Panc1 (cell line): Measurements from ENCODE around the gene TULP4. TPM values are rescaled to one million over a fixed set of nuclear protein-coding genes. Genes with fewer than 3 reads are reported as not detected.

Experiments used
- ATAC-seq: fragments of 200-7000 bp; cut with Tn5 transposase; 2 replicates; pipeline ENCODE4 v1.9.1; 2020; ENCODE audit warnings: mild to moderate bottlenecking, moderate library complexity
- BruUV-seq: library from RNA; stranded (reverse); fragments of 400-500 nt; replicated peaks from 2 replicates; lab custom pipeline; 2021; lab: Mats Ljungman, UMichigan
- CTCF ChIA-PET: fragments of 300-600 bp; sonication (Branson Sonifier 250); formaldehyde crosslinking; loops from one replicate; lab custom pipeline; 2022; ENCODE audit warnings: antibody characterized with exemption; lab: Charles Lee
- POLR2A ChIA-PET: fragments of 300-600 bp; sonication (Branson Sonifier 250); formaldehyde crosslinking; loops from one replicate; lab custom pipeline; 2022; ENCODE audit warnings: antibody characterized with exemption; lab: Charles Lee
- DNase-seq: peaks from one replicate; pipeline ENCODE4 v3.0.0-alpha.2; 2010; ENCODE audit warnings: low read depth, low spot score
- H3K27ac ChIP-seq: 2 replicates; pipeline ENCODE4 v1.5.1; 2011; ENCODE audit warnings: mild to moderate bottlenecking, low read length, inconsistent platforms
- H3K27me3 ChIP-seq: fragments of 200-500 bp; sonication (Bioruptor generic); 2 replicates; pipeline ENCODE4 v1.6.0; 2014; ENCODE audit warnings: low read length, inconsistent platforms; ENCODE audit not compliant: control insufficient read depth, insufficient read depth
- H3K36me3 ChIP-seq: fragments of 200-500 bp; sonication (Bioruptor generic); 2 replicates; pipeline ENCODE4 v1.5.1; 2014; ENCODE audit warnings: inconsistent platforms, mild to moderate bottlenecking, low read length, moderate library complexity; ENCODE audit not compliant: control insufficient read depth, insufficient read depth
- H3K4me1 ChIP-seq: 2 replicates; pipeline ENCODE4 v1.5.1; 2011; ENCODE audit warnings: inconsistent platforms, mild to moderate bottlenecking, low read length, moderate library complexity; ENCODE audit not compliant: control insufficient read depth, insufficient read depth
- H3K4me3 ChIP-seq, 2 experiments: 2 replicates each; pipeline ENCODE4 v1.5.1; 2011 to 2012; ENCODE audit warnings: low read depth in 2 of 2, low read length in 2 of 2, mild to moderate bottlenecking in 2 of 2, inconsistent platforms in 1 of 2, moderate library complexity in 1 of 2
- H3K9me3 ChIP-seq: fragments of 200-500 bp; sonication (Bioruptor generic); 2 replicates; pipeline ENCODE4 v1.5.1; 2014; ENCODE audit warnings: low read depth, mild to moderate bottlenecking, inconsistent platforms, low read length, moderate library complexity; ENCODE audit not compliant: control insufficient read depth, insufficient read depth
- POLR2AphosphoS5 ChIP-seq: IDR thresholded peaks from 2 replicates; pipeline ENCODE4 v1.6.1; 2012; ENCODE audit warnings: mild to moderate bottlenecking, low read depth, low read length, moderate library complexity
- SIN3A ChIP-seq: IDR thresholded peaks from 2 replicates; pipeline ENCODE4 v1.6.1; 2012; ENCODE audit warnings: low read depth, mild to moderate bottlenecking, low read length, moderate library complexity, borderline replicate concordance; ENCODE audit not compliant: insufficient read depth
- TCF7L2 ChIP-seq: IDR thresholded peaks from 2 replicates; pipeline ENCODE4 v1.6.1; 2011; ENCODE audit warnings: mild to moderate bottlenecking, low read depth, low read length, inconsistent platforms
- in situ Hi-C: cut with HindIII; loops from 2 replicates; pipeline ENCODE4 v1.10.0; 2016; ENCODE audit warnings: low sequenced_read_pairs, low pct_unique_long_range_greater_than_20kb
- intact Hi-C: fragments of 100-400 bp; cut with micrococcal nuclease; formaldehyde crosslinking; loops from one replicate; pipeline ENCODE4 v1.10.0; 2022; ENCODE audit not compliant: unreplicated experiment
- total RNA-seq: library from RNA; stranded (reverse); gene quantifications from one replicate; pipeline ENCODE4 v1.2.1, GENCODE V29; 2021; ENCODE audit not compliant: unreplicated experiment
- TF ChIP-seq, protein P1 (sequence below): fragments of 450-650 bp; IDR thresholded peaks from 2 replicates; pipeline ENCODE4 v1.5.1; 2017; ENCODE audit warnings: mild to moderate bottlenecking
- TF ChIP-seq, protein P2 (sequence below), 2 experiments: IDR thresholded peaks; 2 replicates each; pipeline ENCODE4 v1.6.1; 2011 to 2012; ENCODE audit warnings: low read depth in 2 of 2, control low read depth in 1 of 2, low read length in 1 of 2, mild to moderate bottlenecking in 1 of 2, moderate library complexity in 1 of 2; ENCODE audit not compliant: insufficient read depth in 1 of 2

The TULP4 gene
- total RNA-seq, 1 experiment from 2014 or later, result 105 TPM

DNA sequence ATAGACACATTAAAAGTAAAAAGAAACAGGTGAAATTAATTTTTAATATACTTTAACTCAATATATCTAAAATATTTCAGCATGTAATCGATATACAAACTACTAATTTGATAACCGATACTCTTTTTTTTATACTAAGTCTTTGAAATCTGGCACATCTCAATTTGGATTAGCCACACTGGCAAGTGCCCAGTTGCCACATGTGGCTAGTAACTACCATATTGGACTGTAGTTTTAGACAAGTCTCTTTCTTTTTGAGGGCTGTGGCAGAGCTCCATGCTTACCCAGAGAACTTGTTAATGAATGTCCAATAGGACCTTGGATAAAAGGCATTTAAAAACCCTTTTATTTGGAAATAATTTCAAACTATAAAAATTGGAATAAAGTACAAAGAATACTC is 17.8 kb downstream of the TULP4 start:
- Histone ChIP-seq H3K4me3 (no peak overlapping the region), H3K27ac (no peak overlapping the region), H3K4me1 (no peaks in the 10 kb centered on the region), H3K36me3 (no peaks in the 10 kb centered on the region), H3K9me3 (peaks cover 6% of the 10 kb centered on the region; the same call in 1 of the 2 replicates), H3K27me3 (no peaks in the 10 kb centered on the region)
- DNase-seq (no peak), ATAC-seq (no peak)
- ChIA-PET POLR2A (no interaction called here), CTCF (no interaction called here)
- in situ Hi-C loops, result no loop called here
- TF ChIP-seq, protein P1, sequence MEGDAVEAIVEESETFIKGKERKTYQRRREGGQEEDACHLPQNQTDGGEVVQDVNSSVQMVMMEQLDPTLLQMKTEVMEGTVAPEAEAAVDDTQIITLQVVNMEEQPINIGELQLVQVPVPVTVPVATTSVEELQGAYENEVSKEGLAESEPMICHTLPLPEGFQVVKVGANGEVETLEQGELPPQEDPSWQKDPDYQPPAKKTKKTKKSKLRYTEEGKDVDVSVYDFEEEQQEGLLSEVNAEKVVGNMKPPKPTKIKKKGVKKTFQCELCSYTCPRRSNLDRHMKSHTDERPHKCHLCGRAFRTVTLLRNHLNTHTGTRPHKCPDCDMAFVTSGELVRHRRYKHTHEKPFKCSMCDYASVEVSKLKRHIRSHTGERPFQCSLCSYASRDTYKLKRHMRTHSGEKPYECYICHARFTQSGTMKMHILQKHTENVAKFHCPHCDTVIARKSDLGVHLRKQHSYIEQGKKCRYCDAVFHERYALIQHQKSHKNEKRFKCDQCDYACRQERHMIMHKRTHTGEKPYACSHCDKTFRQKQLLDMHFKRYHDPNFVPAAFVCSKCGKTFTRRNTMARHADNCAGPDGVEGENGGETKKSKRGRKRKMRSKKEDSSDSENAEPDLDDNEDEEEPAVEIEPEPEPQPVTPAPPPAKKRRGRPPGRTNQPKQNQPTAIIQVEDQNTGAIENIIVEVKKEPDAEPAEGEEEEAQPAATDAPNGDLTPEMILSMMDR, result no peak
- TF ChIP-seq TCF7L2 (no peak), POLR2AphosphoS5 (no peak), SIN3A (no peak)
- TF ChIP-seq, protein P2, sequence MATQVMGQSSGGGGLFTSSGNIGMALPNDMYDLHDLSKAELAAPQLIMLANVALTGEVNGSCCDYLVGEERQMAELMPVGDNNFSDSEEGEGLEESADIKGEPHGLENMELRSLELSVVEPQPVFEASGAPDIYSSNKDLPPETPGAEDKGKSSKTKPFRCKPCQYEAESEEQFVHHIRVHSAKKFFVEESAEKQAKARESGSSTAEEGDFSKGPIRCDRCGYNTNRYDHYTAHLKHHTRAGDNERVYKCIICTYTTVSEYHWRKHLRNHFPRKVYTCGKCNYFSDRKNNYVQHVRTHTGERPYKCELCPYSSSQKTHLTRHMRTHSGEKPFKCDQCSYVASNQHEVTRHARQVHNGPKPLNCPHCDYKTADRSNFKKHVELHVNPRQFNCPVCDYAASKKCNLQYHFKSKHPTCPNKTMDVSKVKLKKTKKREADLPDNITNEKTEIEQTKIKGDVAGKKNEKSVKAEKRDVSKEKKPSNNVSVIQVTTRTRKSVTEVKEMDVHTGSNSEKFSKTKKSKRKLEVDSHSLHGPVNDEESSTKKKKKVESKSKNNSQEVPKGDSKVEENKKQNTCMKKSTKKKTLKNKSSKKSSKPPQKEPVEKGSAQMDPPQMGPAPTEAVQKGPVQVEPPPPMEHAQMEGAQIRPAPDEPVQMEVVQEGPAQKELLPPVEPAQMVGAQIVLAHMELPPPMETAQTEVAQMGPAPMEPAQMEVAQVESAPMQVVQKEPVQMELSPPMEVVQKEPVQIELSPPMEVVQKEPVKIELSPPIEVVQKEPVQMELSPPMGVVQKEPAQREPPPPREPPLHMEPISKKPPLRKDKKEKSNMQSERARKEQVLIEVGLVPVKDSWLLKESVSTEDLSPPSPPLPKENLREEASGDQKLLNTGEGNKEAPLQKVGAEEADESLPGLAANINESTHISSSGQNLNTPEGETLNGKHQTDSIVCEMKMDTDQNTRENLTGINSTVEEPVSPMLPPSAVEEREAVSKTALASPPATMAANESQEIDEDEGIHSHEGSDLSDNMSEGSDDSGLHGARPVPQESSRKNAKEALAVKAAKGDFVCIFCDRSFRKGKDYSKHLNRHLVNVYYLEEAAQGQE (IDR thresholded peaks at IDR 0.05; ENCODE audit: insufficient read depth in 1 of 2, low read depth in 2 of 2, low read length in 1 of 2), result no peak
- BruUV-seq, result no TSS peak
- intact Hi-C loops, result no loop called here

DNA sequence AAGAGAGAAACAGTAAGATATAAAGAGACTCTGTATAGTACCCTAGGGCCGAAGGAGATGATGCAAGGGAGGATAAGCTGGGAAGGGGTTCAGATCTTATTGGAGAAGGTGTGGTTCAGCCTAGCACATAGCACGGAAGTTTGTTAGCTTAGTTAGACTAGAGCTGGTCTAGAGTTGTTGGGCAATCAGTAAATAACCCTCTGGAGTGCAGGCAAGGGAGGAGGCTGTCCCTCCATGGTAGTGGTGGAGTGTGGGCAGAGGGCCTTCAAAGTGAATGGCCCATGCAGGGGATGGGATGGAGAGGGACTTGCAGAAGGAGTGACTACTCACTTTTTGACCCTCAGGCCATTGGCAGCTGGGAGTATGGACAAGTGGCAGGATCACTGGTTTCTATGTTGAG is 20.0 kb downstream of the TULP4 start:
- Histone ChIP-seq H3K27ac (no peak overlapping the region), H3K4me3 (no peak overlapping the region), H3K9me3 (peaks cover 6% of the 10 kb centered on the region; the same call in 1 of the 2 replicates), H3K36me3 (no peaks in the 10 kb centered on the region), H3K27me3 (no peaks in the 10 kb centered on the region), H3K4me1 (no peaks in the 10 kb centered on the region)
- TF ChIP-seq, protein P1, result no peak
- TF ChIP-seq POLR2AphosphoS5, result no peak
- TF ChIP-seq, protein P2 (IDR thresholded peaks at IDR 0.05; ENCODE audit: insufficient read depth in 1 of 2, low read depth in 2 of 2, low read length in 1 of 2), result no peak
- no peak for TF ChIP-seq TCF7L2
- TF ChIP-seq SIN3A, result no peak
- no TSS peak for BruUV-seq
- DNase-seq (no peak), ATAC-seq (no peak)
- POLR2A ChIA-PET, result no interaction called here
- intact Hi-C loops, result no loop called here
- in situ Hi-C loops, result no loop called here
- CTCF ChIA-PET, result no interaction called here
